ENCODE data around the gene POLE3.

DNA sequence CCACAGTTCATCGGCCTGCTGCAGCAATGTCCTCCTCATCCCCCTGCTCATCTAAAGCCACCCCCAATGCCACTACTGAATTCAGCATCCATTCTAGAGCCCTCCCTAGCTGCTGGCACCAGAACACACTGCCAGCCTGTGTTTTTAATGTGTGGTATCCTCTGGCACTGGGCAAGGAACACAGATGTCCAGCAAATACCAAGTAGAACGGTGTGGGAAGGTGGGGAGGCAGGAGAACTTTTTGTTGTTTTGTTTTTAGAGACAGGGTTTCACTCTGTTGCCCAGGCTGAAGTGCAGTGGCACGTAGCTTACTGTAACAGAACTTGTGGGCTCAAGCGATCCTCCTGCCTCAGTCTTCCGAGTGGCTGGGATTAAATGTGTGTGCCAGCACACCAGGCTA lies 38.4 kb downstream of the POLE3 start:
- TF ChIP-seq POLR2A (IDR thresholded peaks at IDR 0.05): peak; percentile 19
- TF ChIP-seq, protein P1, sequence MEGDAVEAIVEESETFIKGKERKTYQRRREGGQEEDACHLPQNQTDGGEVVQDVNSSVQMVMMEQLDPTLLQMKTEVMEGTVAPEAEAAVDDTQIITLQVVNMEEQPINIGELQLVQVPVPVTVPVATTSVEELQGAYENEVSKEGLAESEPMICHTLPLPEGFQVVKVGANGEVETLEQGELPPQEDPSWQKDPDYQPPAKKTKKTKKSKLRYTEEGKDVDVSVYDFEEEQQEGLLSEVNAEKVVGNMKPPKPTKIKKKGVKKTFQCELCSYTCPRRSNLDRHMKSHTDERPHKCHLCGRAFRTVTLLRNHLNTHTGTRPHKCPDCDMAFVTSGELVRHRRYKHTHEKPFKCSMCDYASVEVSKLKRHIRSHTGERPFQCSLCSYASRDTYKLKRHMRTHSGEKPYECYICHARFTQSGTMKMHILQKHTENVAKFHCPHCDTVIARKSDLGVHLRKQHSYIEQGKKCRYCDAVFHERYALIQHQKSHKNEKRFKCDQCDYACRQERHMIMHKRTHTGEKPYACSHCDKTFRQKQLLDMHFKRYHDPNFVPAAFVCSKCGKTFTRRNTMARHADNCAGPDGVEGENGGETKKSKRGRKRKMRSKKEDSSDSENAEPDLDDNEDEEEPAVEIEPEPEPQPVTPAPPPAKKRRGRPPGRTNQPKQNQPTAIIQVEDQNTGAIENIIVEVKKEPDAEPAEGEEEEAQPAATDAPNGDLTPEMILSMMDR (IDR thresholded peaks at IDR 0.05): no peak
- TF ChIP-seq POLR2AphosphoS5 (IDR thresholded peaks at IDR 0.05): peak in 1 of 3 donors; percentile 6
- no peak for TF ChIP-seq EP300 (IDR thresholded peaks at IDR 0.05; ENCODE audit: low read depth)
